Jurkat, Clone E6-1 (cell line): ENCODE results near the gene P2RX5.
A peak's percentile ranks its signal among the peaks of the same experiment; 100 is the strongest.

Source experiments
- DNase-seq: peaks from one replicate; pipeline ENCODE4 v3.0.0-alpha.2; 2011; ENCODE audit warnings: low read depth, low spot score
- H3K4me3 ChIP-seq: 2 replicates; pipeline ENCODE4 v1.5.1; 2011; ENCODE audit warnings: mild to moderate bottlenecking, low read length, control low read depth, moderate library complexity

Gene P2RX5

GRCh38 chr17:3636908-3637373 is 59.0 kb downstream of the P2RX5 start:
- peak overlapping the region; percentile 76 for H3K4me3 ChIP-seq
- no peak for DNase-seq

- H3K4me3 ChIP-seq = peak within 1 kb of the TSS; percentile 76
- peak; percentile 86 for DNase-seq
Observed at GRCh38 chr17:3636154-3636907, 59.6 kb downstream of the P2RX5 start, which contains the start of the genes CTNS and SHPK. TSS of gene CTNS (plus strand) at chr17:3636760. CDS start at chr17:3640207, 3,447 bp downstream. TSS of gene SHPK (minus strand) at chr17:3636250. CDS start at chr17:3636219, 31 bp downstream.

GRCh38 chr17:3635474-3636153 is 60.3 kb downstream of the P2RX5 start:
- peak overlapping the region; percentile 76 for H3K4me3 ChIP-seq
- no peak for DNase-seq

GRCh38 chr17:3632287-3632686 is 63.7 kb downstream of the P2RX5 start:
- H3K4me3 ChIP-seq = no peak overlapping the region

GRCh38 chr17:3630781-3631180 is 65.2 kb downstream of the P2RX5 start:
- no peak overlapping the region for H3K4me3 ChIP-seq
- DNase-seq = no peak

More at GRCh38 chr17:3632287-3632686, 63.7 kb downstream of the P2RX5 start:
- DNase-seq = no peak

- DNase-seq = no peak
- H3K4me3 ChIP-seq = no peak overlapping the region
Observed at GRCh38 chr17:3627769-3628167, 68.2 kb downstream of the P2RX5 start.

GRCh38 chr17:3626831-3627768 is 68.9 kb downstream of the P2RX5 start:
- DNase-seq = no peak
- H3K4me3 ChIP-seq = no peak overlapping the region
